LNCaP clone FGC (cell line): ENCODE results near the gene ANXA6.

Source experiments
- DNase-seq: peaks from one replicate; pipeline ENCODE4 v3.0.0-alpha.2; 2011; ENCODE audit warnings: low read depth
- H3K4me3 ChIP-seq: 2 replicates; pipeline ENCODE4 v1.5.1; 2011; ENCODE audit warnings: mild to moderate bottlenecking, low read depth, low read length, control low read depth
- TF ChIP-seq, protein P1 (sequence below): IDR thresholded peaks from 2 replicates; pipeline ENCODE4 v1.5.1; 2012; ENCODE audit warnings: mild to moderate bottlenecking; ENCODE audit not compliant: control insufficient read depth, insufficient read depth; ENCODE audit errors: extremely low read depth

ANXA6 gene

DNA sequence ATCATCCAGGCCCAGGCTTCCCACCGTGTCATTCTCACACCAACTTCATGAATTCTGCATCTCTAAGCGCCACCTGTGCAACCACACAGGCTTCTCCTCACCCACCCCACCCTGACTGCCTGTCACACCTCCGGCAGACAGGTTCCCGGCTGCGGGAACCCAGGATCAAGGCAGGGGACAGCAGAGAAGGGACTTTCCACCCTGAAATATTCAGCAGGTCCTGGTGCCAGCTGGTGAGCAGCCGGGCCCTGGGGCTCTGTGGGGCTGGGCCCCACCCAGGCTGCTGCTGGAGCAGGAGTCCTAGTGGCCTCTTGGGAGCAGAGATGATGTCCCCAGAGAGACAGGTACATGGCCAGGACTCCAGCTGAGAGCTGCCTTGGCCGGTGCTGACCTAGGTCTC lies 12.7 kb downstream of the ANXA6 start:
- DNase-seq, result no peak
- TF ChIP-seq, protein P1, sequence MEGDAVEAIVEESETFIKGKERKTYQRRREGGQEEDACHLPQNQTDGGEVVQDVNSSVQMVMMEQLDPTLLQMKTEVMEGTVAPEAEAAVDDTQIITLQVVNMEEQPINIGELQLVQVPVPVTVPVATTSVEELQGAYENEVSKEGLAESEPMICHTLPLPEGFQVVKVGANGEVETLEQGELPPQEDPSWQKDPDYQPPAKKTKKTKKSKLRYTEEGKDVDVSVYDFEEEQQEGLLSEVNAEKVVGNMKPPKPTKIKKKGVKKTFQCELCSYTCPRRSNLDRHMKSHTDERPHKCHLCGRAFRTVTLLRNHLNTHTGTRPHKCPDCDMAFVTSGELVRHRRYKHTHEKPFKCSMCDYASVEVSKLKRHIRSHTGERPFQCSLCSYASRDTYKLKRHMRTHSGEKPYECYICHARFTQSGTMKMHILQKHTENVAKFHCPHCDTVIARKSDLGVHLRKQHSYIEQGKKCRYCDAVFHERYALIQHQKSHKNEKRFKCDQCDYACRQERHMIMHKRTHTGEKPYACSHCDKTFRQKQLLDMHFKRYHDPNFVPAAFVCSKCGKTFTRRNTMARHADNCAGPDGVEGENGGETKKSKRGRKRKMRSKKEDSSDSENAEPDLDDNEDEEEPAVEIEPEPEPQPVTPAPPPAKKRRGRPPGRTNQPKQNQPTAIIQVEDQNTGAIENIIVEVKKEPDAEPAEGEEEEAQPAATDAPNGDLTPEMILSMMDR, result no peak
- H3K4me3 ChIP-seq, result no peak overlapping the region

DNA sequence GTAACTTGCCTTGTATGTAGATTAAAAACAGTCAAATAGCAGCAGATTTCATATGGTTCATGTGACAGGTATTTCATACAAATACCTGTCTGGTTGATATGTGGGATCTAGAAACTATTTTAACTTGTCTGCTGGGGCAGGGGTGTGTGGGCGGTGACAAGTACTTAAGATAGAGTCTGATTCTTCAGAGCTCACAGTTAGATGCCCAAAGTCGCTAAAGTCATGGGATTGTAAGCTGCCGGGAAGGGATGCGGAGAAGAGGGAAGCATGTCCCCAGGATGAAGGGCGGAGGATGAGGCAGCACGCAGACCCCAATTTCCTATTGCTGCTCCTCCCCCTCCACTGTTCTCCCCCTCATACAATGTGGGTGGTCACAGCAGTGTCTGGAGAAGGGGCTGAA lies 13.3 kb downstream of the ANXA6 start:
- TF ChIP-seq, protein P1, result no peak
- H3K4me3 ChIP-seq, result no peak overlapping the region
- no peak for DNase-seq

- H3K4me3 ChIP-seq, result no peak overlapping the region
- TF ChIP-seq, protein P1, result no peak
- no peak for DNase-seq
Observed at GRCh38 chr5:151143645-151144044, 13.9 kb downstream of the ANXA6 start.

- H3K4me3 ChIP-seq, result no peak overlapping the region
- no peak for DNase-seq
- TF ChIP-seq, protein P1, result no peak
Observed at GRCh38 chr5:151142933-151143332, 14.6 kb downstream of the ANXA6 start.

DNA sequence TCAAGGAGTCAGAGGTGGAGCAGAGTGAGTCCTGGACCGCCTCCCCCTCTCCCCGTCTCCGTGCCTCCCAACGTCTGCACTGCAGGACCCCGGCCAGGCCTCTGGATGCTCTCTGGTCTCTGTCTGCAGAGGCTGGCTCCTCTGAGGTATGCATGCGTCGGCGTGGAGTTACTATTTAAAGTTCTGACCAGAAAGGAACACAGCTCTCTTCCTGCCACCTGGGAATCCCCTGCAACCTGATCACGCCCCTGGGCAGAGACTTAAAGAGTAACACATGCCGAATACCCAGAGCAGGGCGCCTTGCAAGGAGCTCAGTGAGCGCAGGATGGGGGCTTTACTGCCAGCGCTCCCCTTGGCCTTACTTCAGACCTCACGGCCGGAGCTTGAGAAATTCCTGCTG lies 16.0 kb downstream of the ANXA6 start:
- TF ChIP-seq, protein P1, result no peak
- no peak overlapping the region for H3K4me3 ChIP-seq
- DNase-seq, result no peak

DNA sequence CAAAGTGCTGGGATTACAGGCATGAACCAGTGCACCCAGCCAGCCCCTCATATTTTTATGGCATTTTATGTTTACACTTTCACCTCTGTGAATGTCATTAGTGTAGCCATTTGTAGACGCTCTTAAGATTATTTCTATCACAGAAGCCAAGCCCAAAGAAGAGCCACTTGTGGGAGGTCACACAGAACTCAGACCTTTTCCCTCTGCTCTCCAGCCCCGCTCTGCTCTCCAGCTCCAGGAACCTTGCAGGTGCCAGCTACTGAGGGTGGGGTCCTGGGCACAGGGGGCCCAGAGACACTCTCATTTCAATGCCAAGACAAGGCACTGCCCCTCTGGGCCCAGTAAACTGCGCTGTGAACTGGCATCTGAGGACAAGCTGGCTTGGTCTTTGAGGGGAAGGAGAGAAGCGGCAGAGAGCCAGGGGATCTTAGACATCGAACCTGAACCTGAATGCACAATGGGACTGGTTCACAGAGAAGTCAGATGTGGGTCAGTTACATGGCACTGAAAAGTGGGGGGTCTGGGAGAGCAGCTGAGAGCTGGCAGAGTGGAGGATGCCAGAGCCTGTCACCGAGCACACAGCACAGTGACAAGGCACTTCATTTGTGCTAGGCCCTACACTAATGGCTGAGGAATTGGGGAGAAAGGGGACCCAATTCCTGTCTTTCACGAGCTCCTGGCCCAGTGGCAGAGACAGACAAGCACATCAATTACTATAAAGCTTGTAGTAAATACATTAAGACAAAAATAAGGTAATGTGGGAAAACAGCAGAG lies 16.7 kb downstream of the ANXA6 start:
- H3K4me3 ChIP-seq, result no peak overlapping the region
- TF ChIP-seq, protein P1, result no peak
- no peak for DNase-seq

- TF ChIP-seq, protein P1, result no peak
- DNase-seq, result no peak
- H3K4me3 ChIP-seq, result no peak overlapping the region
Observed at GRCh38 chr5:151139646-151140045, 17.9 kb downstream of the ANXA6 start.
